HG03469 (cell line): ENCODE results near the gene RALGDS.
"Not testable (repeated sequence)": the region's sequence is repeated elsewhere in the genome, so short reads cannot be mapped to it uniquely, and the experiment has no call there.

ENCODE experiments used
- ATAC-seq: cut with Tn5 transposase; IDR thresholded peaks from one replicate; pipeline ENCODE4 v1.9.1; 2021; ENCODE audit warnings: mild to moderate bottlenecking, moderate library complexity, moderate number of reproducible peaks; ENCODE audit not compliant: unreplicated experiment

The RALGDS gene

GRCh38 chr9:133090187-133090586 lies 30.9 kb downstream of the RALGDS start:
- ATAC-seq = no peak

GRCh38 chr9:133089271-133089671 lies 31.8 kb downstream of the RALGDS start:
- ATAC-seq = no peak

DNA sequence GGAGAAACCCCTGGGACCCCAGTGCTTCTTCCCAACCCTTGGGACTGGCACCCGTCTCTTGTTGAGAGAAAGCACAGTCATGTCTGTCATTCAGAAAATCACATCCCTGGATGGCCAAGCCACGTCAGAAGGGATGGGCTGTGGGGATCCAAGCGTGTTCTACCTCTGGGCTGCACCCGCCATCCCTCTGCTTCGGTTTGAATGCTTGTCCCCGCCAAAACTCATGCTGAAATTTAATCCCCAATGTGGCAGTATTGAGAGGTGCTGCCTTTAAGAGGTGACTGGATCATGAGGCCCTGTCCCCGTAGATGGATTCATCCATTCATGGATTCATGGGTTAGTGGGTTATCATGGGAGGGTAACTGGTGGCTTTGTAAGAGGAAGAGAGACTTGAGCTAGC lies 32.3 kb downstream of the RALGDS start:
- no peak for ATAC-seq

GRCh38 chr9:133088146-133088750 lies 32.8 kb downstream of the RALGDS start:
- no peak for ATAC-seq

- no peak for ATAC-seq
Observed at GRCh38 chr9:133087429-133088145, 33.5 kb downstream of the RALGDS start.

GRCh38 chr9:133086894-133087293 lies 34.1 kb downstream of the RALGDS start:
- no peak for ATAC-seq

GRCh38 chr9:133086212-133086860 lies 34.7 kb downstream of the RALGDS start:
- ATAC-seq = not testable (repeated sequence)

DNA sequence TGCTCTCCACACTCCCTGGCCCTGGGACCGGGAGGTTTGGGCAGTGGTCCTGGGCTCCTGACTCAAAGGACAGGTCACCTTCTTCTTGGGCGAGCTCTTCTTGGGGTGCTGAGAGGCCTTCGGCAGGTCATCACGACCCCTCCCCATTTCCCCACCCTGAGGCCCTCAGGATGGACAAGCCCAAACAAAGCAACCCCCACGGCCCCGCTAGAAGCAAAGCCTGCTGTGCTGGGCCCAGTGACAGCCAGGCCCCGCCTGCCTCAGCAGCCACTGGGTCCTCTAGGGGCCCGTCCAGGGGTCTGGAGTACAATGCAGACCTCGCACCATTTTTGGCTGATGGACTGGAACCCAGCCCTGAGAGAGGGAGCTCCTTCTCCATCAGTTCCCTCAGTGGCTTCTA lies 37.4 kb downstream of the RALGDS start:
- ATAC-seq = not testable (repeated sequence)

GRCh38 chr9:133081957-133082644 lies 38.9 kb downstream of the RALGDS start:
- ATAC-seq = not testable (repeated sequence)

DNA sequence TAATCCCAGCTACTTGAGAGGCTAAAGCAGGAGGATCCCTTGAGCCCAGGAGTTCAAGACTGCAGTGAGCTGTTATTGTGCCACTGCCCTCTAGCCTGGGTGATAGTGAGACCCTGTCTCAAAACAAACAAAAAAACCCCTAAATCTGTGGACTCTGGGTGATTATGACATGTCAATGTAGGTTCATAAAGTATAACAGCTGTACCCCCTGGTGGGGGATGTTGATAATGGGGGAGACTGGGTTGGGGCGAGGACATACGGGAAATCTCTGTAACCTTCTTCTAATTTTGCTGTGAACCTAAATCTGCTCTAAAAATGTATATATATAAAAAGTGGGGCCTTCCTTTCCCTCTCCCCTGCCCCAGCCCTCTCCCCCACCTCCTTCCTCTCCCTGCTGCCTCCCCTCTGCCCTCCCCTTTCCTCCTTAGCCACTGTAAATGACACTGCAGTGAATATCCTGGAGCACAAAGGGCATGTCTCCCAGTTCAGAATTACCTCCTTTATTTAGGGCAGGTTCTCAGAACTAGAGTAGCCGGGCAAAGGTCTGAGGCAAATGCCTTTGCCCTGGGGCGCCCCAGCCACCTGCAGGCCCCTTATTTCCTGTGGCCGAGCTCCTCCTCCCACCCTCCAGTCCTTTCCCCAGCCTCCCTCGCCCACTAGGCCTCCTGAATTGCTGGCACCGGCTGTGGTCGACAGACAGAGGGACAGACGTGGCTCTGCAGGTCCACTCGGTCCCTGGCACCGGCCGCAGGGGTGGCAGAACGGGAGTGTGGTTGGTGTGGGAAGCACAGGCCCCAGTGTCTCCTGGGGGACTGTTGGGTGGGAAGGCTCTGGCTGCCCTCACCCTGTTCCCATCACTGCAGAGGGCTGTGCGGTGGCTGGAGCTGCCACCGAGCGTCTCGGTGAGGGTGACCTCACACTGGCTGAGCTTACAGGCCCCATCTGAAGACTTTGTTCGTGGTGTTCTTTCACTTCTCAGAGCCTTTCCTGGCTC lies 40.0 kb downstream of the RALGDS start:
- ATAC-seq = not testable (repeated sequence)

DNA sequence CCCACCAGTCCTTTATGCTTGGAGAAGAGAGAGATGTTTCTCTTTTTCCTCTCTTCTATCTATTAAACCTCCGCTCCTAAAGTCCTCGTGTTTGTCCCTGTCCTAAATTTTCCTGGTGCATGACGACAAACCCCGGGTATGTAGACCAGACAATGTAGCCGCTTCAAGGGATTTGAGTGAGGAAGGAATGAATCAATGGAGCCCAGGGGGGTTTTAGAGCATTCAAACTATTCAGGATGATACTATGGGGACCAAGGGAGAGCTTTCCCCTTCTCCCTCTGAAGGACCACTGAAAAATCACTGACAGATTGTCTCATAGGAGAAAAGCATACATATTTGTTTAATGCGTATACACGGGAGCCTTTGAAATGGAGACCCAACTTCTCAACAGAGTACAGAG lies 40.9 kb downstream of the RALGDS start:
- ATAC-seq = no peak

- no peak for ATAC-seq
Observed at GRCh38 chr9:133078486-133078885, 42.6 kb downstream of the RALGDS start.

GRCh38 chr9:133076691-133077090 lies 44.3 kb downstream of the RALGDS start:
- ATAC-seq = no peak

DNA sequence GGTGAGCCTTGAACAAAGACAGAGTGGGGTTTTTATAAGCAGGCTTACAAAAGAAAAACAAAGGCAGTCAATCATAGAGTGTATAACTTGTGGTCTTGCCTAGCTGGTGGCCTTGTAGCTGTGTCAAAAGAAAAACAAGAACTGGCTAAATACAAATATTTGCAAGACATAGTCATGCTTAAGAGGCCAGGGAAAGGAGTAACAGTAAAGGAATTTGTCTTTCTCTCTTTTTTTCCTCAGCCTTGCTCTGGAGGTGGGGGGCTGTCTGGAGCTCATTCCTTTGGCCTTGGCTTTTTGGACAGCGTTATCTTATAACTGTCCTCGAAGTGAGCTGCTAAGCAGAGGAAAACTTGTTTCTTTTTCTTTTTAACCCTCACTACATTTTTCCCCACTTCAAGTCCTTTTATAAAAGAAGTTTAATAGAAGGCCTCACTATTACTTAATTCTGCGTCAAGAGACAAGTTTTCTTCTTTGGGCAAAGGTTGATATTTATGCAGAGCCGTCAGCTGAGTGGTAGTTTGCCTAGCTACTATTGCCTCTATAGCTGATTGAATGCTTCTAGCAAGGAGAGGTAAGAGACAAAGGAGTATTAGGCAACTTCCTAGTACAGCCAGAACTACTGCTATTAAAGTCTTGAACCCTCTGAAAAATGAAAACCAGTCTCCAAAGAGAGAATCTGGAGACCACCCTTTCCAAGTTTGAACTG lies 45.0 kb downstream of the RALGDS start:
- no peak for ATAC-seq

DNA sequence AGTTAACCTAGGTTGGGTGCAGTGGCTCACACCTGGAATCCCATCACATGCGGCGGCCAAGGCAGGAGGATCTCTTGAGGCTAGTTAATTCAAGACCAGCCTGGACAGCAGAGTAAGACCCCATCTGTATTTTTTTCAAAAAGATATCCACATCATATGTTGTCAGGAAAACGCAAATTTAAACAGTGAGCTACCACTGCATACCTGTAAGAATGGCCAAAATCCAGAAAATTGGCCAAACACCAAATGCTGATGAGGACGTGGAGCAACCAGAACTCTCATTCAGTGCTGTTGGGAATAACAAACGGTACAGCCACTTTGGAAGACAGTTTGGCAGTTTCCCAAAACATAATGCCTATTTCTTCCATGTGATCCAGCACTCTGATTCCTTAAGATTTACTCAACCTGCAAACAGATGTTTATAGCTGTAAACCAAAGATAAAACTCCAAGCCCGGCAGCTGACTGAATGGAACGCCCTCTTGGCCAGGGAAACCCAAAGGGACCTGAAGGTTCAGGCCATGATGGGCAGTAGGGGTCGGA lies 46.9 kb downstream of the RALGDS start:
- no peak for ATAC-seq

- ATAC-seq = no peak
Observed at GRCh38 chr9:133073086-133074014, 47.7 kb downstream of the RALGDS start.

DNA sequence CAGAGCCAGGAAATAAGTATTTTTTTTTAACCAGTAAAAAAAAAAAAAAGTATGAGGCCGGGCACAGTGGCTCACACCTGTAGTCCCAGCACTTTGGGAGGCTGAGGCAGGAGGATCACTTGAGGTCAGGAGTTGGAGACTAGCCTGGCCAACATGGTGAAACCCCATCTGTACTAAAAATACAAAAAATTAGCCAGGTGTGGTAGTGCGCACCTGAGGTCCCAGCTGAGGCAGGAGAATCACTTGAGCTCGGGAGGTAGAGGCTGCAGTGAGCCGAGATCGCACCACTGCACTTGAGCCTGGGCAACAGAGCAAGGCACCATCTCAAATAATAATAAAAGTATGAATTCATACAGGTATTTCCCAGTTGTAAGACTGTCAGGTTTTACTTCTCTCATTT lies 48.8 kb downstream of the RALGDS start:
- ATAC-seq = not testable (repeated sequence)

DNA sequence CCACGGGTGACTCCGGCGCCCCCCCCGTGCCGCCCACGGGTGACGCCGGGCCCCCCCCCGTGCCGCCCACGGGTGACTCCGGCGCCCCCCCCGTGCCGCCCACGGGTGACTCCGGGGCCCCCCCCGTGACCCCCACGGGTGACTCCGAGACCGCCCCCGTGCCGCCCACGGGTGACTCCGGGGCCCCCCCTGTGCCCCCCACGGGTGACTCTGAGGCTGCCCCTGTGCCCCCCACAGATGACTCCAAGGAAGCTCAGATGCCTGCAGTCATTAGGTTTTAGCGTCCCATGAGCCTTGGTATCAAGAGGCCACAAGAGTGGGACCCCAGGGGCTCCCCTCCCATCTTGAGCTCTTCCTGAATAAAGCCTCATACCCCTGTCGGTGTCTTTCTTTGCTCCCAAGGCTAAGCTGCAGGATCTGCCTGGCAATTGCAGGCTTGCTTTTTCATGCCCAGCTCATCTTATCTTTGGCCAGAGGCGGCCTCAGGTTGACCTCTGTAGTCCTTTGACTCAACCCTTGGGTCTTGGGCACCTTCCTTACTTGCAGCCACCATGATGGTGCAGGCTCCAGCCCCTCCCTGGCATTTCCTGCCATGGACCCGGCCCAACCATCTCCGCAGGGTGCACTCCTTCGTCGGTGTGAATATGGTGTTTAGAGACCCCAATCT lies 49.4 kb downstream of the RALGDS start:
- ATAC-seq = no peak
